ENCODE data around the gene C10orf105. TPM values are rescaled to one million over a fixed set of nuclear protein-coding genes. Genes with fewer than 3 reads are reported as not detected.

Gene C10orf105
- total RNA-seq, 1 donor from 2014 or later = 0.64 TPM

Other genes with a start within 250 kb of the C10orf105 start
- 84.5 and 84.9 TPM in 2 replicates for gene VSIR, start 53.7 kb upstream of the C10orf105 start, total RNA-seq
- 117 and 123 TPM in 2 replicates for gene PSAP, start 131.5 kb upstream of the C10orf105 start, total RNA-seq
- gene CHST3, start 244.6 kb upstream of the C10orf105 start, total RNA-seq = 0.02 and 0.05 TPM in 2 replicates